ENCODE results near the gene KRTAP20-2.

The KRTAP20-2 gene

DNA sequence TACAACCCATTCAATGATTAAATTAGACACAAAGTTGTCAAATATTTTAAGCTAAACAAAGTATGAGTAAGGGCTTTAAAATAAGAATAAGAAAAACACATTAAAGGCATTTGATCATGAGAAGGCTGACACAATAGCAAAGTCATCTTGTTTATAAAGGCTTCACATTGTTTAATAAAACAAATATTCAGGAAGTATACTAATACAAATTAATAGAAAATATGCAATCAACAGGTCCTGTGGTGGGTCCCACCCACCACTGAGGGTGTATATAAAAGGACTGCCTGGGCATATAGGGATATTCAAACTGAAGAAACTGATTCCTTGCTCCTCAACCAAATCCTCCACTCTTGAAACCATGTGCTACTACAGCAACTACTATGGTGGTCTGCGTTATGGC lies at the start of gene KRTAP20-2:
Gene KRTAP20-2 (plus strand): TSS at position 301 of the 400 bp plus-strand sequence. CDS start 58 bp downstream, at position 359.
- TF ChIP-seq, protein P1, sequence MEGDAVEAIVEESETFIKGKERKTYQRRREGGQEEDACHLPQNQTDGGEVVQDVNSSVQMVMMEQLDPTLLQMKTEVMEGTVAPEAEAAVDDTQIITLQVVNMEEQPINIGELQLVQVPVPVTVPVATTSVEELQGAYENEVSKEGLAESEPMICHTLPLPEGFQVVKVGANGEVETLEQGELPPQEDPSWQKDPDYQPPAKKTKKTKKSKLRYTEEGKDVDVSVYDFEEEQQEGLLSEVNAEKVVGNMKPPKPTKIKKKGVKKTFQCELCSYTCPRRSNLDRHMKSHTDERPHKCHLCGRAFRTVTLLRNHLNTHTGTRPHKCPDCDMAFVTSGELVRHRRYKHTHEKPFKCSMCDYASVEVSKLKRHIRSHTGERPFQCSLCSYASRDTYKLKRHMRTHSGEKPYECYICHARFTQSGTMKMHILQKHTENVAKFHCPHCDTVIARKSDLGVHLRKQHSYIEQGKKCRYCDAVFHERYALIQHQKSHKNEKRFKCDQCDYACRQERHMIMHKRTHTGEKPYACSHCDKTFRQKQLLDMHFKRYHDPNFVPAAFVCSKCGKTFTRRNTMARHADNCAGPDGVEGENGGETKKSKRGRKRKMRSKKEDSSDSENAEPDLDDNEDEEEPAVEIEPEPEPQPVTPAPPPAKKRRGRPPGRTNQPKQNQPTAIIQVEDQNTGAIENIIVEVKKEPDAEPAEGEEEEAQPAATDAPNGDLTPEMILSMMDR (IDR thresholded peaks at IDR 0.05) = no peak
- no peak for DNase-seq (ENCODE audit: low spot score)
- H3K27ac ChIP-seq = no peak within 1 kb of the TSS
- H3K4me3 ChIP-seq = no peak within 1 kb of the TSS

DNA sequence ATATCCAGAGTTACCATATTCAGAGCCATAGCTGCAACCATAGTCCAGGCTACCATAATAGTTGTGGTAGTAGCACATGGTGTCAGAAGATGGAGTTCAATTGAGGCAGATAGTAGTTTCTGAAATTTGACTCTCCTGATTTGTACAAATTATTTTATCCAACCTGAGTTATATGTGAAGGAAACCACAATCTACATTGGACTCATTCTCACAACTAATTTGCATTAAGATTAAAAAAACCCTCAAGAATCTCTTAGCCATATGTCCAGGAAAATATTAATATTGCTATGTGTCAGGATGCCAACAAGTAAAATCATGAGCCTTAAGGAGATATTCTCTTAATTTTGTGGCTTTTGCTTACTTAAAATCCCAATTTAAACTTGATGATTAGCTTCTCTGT lies 44.7 kb upstream of the KRTAP20-2 start, which contains the start of gene KRTAP22-2:
Gene KRTAP22-2 (minus strand): TSS at position 101 of the 400 bp plus-strand sequence.
- Histone ChIP-seq H3K27ac (no peak within 1 kb of the TSS), H3K4me3 (no peak within 1 kb of the TSS)
- no peak for DNase-seq (ENCODE audit: low spot score)
- TF ChIP-seq, protein P1 (IDR thresholded peaks at IDR 0.05) = no peak

DNA sequence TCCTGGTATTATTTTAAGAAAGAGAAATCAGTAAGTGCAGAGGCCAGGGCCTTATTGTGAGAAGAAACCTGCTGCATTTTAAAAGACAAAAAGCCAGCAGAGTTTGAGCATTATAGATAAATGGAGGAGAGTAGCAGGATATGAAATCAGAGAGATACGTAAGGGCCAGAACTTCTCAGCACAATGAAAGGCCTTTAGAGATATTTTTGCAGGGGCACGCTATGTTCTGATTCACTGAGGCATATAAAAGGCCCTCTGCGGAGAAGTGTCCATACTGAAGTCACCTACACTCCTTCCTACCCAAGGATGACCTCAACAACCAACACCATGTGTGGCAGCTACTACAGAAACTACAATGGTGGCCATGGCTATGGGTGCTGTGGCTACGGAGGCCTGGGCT lies 42.9 kb upstream of the KRTAP20-2 start, which contains the start of gene KRTAP6-3:
Gene KRTAP6-3 (plus strand): TSS at position 301 of the 400 bp plus-strand sequence. CDS start 6 bp downstream, at position 307.
- TF ChIP-seq, protein P1 (IDR thresholded peaks at IDR 0.05) = no peak
- Histone ChIP-seq H3K4me3 (no peak within 1 kb of the TSS), H3K27ac (no peak within 1 kb of the TSS)
- DNase-seq (ENCODE audit: low spot score) = no peak

DNA sequence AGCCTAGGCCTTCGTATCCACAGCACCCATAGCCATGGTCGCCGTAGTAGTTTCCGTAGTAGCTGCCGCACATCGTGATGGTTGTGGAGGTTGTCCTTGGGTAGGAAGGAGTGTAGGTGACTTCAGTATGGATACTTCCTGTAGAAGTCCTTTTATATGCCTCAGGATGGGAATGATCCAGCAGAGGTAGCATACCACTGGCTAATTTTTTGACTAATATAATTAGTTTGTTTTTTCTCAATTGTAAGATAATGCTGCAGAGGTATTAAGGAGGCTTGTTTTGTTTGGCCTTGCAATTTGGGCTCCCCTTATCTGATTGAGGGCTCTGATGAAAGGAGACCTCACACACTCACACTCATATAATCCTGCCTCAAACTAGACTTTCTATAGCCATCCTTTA lies 36.2 kb upstream of the KRTAP20-2 start, which contains the start of gene KRTAP6-2:
Gene KRTAP6-2 (minus strand): TSS at position 101 of the 400 bp plus-strand sequence. CDS start 28 bp downstream, at position 73.
- TF ChIP-seq, protein P1 (IDR thresholded peaks at IDR 0.05) = no peak
- no peak for DNase-seq (ENCODE audit: low spot score)
- Histone ChIP-seq H3K27ac (no peak within 1 kb of the TSS), H3K4me3 (no peak within 1 kb of the TSS)

DNA sequence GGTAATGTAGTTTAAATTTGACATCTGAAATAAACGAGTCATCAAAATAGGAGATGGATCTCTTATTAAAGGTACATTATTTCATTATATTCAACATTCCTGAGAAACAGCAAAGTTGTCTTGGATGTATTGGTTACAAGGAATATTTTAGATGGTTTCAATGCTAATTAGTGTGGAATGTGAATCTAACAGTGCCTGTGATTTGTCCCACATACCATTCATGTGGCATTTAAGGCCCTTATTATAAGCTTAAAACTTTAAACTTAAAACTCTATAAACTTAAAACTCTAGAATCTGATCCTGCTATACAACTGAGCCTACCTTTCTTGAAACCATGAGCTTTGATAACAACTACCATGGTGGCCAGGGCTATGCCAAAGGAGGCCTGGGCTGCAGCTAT lies 34.2 kb upstream of the KRTAP20-2 start, which contains the start of gene KRTAP22-1:
Gene KRTAP22-1 (plus strand): TSS at position 301 of the 400 bp plus-strand sequence.
- Histone ChIP-seq H3K4me3 (no peak within 1 kb of the TSS), H3K27ac (no peak within 1 kb of the TSS)
- no peak for DNase-seq (ENCODE audit: low spot score)
- TF ChIP-seq, protein P1 (IDR thresholded peaks at IDR 0.05) = no peak

DNA sequence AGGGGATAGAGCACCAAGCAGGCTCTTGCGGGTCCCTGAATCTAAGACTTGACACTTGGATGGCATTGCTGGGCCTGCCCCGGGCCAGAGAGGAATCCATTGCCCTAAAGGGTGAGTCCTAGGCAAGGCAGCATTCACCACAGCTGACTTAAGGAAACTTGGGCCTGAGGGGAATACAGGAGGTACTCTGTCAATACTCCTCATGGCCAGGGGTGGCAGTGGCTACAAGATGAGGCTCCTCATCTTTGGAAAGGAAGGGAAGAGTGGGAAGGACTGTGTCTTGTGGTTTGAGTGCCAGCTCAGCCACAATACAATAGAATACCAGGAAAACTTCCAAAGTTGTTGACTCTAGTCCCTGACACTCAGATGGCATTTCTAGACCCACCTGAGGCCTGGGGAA lies 29.0 kb upstream of the KRTAP20-2 start:
- DNase-seq (ENCODE audit: low spot score) = no peak
- no peak overlapping the region for H3K27ac ChIP-seq
- TF ChIP-seq, protein P1 (IDR thresholded peaks at IDR 0.05) = no peak
- no peak overlapping the region for H3K4me3 ChIP-seq

DNA sequence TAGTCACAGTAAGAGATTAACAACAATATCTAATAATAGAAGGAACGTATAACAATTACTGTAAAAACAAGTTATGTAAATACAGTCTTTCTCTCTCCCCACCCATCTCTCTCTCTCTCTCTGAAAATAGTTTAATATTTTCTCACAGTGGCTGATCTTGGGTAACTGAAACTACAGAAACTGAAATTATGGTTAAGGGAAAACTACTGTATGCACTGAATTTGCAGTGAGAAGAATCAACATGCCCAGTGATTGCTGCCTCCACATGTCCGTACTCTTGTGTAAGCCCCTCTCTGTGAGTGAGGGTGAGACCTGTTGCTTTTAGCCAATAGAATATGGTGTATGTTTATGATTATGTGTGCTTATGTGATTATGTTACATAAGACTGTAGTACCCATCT lies 22.9 kb upstream of the KRTAP20-2 start:
- TF ChIP-seq, protein P1 (IDR thresholded peaks at IDR 0.05) = no peak
- no peak for DNase-seq (ENCODE audit: low spot score)
- Histone ChIP-seq H3K4me3 (no peak overlapping the region), H3K27ac (no peak overlapping the region)
